Measurements from ENCODE around the gene CBARP.

GRCh38 chr19:1284979-1285736 is 47.4 kb upstream of the CBARP start:
- no peak for TF ChIP-seq CTCF (IDR thresholded peaks at IDR 0.05)
- TF ChIP-seq POLR2A (IDR thresholded peaks at IDR 0.05), result no peak
